Glutamatergic neuron (in vitro differentiated cells): ENCODE results near the gene MPO. TPM values are rescaled to one million over a fixed set of nuclear protein-coding genes. Genes with fewer than 3 reads are reported as not detected.

Experiments
- DNase-seq: peaks from one replicate; pipeline ENCODE4 v3.0.0; 2022
- H3K27ac Mint-ChIP-seq: one replicate; pipeline ENCODE4 v1.8.0; 2020; ENCODE audit warnings: mild to moderate bottlenecking, mixed read lengths, inconsistent platforms; ENCODE audit not compliant: unreplicated experiment
- H3K27me3 Mint-ChIP-seq: one replicate; pipeline ENCODE4 v1.8.0; 2020; ENCODE audit warnings: mild to moderate bottlenecking, moderate library complexity, mixed read lengths, inconsistent platforms; ENCODE audit not compliant: unreplicated experiment
- H3K36me3 Mint-ChIP-seq: one replicate; pipeline ENCODE4 v1.8.0; 2020; ENCODE audit warnings: mild to moderate bottlenecking, mixed read lengths, inconsistent platforms; ENCODE audit not compliant: unreplicated experiment
- H3K4me1 Mint-ChIP-seq: one replicate; pipeline ENCODE4 v1.8.0; 2020; ENCODE audit warnings: mild to moderate bottlenecking, low read depth, mixed read lengths, inconsistent platforms; ENCODE audit not compliant: unreplicated experiment
- H3K4me3 Mint-ChIP-seq: one replicate; pipeline ENCODE4 v1.8.0; 2020; ENCODE audit warnings: mild to moderate bottlenecking, mixed read lengths, inconsistent platforms; ENCODE audit not compliant: unreplicated experiment
- H3K9me3 Mint-ChIP-seq: one replicate; pipeline ENCODE4 v1.8.0; 2020; ENCODE audit warnings: mild to moderate bottlenecking, moderate library complexity, mixed read lengths, inconsistent platforms; ENCODE audit not compliant: unreplicated experiment
- CTCF ChIP-seq: fragments of 200-600 bp; sonication (generic); IDR thresholded peaks from one replicate; pipeline ENCODE4 v1.5.0; 2021; ENCODE audit not compliant: partially characterized antibody, unreplicated experiment
- total RNA-seq: library from RNA; stranded (reverse); fragmentation: NEBNext Ultra II Directional; extraction: Animal tissue kit (Norgen Biotek cat#: 25700); gene quantifications from one replicate; pipeline ENCODE4 v1.2.1, GENCODE V29; 2021; ENCODE audit not compliant: unreplicated experiment

The MPO gene
- total RNA-seq, 1 donor from 2014 or later, result not detected

- TF ChIP-seq CTCF, result no peak
- H3K36me3 Mint-ChIP-seq, result peaks cover 4% of the 10 kb centered on the region
- H3K27ac Mint-ChIP-seq, result no peak overlapping the region
- H3K9me3 Mint-ChIP-seq, result no peaks in the 10 kb centered on the region
- H3K27me3 Mint-ChIP-seq, result no peaks in the 10 kb centered on the region
- DNase-seq, result no peak
- no peak overlapping the region for H3K4me3 Mint-ChIP-seq
- H3K4me1 Mint-ChIP-seq, result peaks cover 5% of the 10 kb centered on the region
Observed at GRCh38 chr17:58302171-58302918, 21.6 kb upstream of the MPO start.

- H3K9me3 Mint-ChIP-seq, result no peaks in the 10 kb centered on the region
- peaks cover 4% of the 10 kb centered on the region for H3K4me1 Mint-ChIP-seq
- no peak overlapping the region for H3K4me3 Mint-ChIP-seq
- H3K27ac Mint-ChIP-seq, result no peak overlapping the region
- no peaks in the 10 kb centered on the region for H3K36me3 Mint-ChIP-seq
- peak; percentile 8 for DNase-seq
- H3K27me3 Mint-ChIP-seq, result no peaks in the 10 kb centered on the region
- TF ChIP-seq CTCF, result no peak
Observed at GRCh38 chr17:58301504-58302150, 20.9 kb upstream of the MPO start.

- no peak for TF ChIP-seq CTCF
- Mint-ChIP-seq H3K36me3 (no peaks in the 10 kb centered on the region), H3K27me3 (no peaks in the 10 kb centered on the region), H3K4me3 (no peak overlapping the region), H3K27ac (no peak overlapping the region), H3K9me3 (no peaks in the 10 kb centered on the region), H3K4me1 (peaks cover 4% of the 10 kb centered on the region)
- DNase-seq, result peak; percentile 10
Observed at GRCh38 chr17:58300336-58300735, 19.6 kb upstream of the MPO start.

- Mint-ChIP-seq H3K27me3 (no peaks in the 10 kb centered on the region), H3K4me1 (no peaks in the 10 kb centered on the region), H3K4me3 (no peak overlapping the region), H3K36me3 (no peaks in the 10 kb centered on the region), H3K27ac (no peak overlapping the region), H3K9me3 (no peaks in the 10 kb centered on the region)
- no peak for TF ChIP-seq CTCF
- no peak for DNase-seq
Observed at GRCh38 chr17:58294034-58294433, 13.3 kb upstream of the MPO start.

GRCh38 chr17:58291246-58291645 lies 10.5 kb upstream of the MPO start:
- H3K4me1 Mint-ChIP-seq, result no peaks in the 10 kb centered on the region
- no peak for TF ChIP-seq CTCF
- DNase-seq, result no peak
- H3K4me3 Mint-ChIP-seq, result no peak overlapping the region
- no peaks in the 10 kb centered on the region for H3K27me3 Mint-ChIP-seq
- H3K9me3 Mint-ChIP-seq, result no peaks in the 10 kb centered on the region
- H3K27ac Mint-ChIP-seq, result no peak overlapping the region
- H3K36me3 Mint-ChIP-seq, result no peaks in the 10 kb centered on the region
